Measurements from ENCODE around the gene MNT. TPM values are rescaled to one million over a fixed set of nuclear protein-coding genes. Genes with fewer than 3 reads are reported as not detected.

MNT gene
- total and polyA plus RNA-seq, 9 of the 15 experiments (the other 6 are each of a cell fraction or from before 2014, with no cell fraction given): 0.18 to 23.8 (median 5.3) TPM

DNA sequence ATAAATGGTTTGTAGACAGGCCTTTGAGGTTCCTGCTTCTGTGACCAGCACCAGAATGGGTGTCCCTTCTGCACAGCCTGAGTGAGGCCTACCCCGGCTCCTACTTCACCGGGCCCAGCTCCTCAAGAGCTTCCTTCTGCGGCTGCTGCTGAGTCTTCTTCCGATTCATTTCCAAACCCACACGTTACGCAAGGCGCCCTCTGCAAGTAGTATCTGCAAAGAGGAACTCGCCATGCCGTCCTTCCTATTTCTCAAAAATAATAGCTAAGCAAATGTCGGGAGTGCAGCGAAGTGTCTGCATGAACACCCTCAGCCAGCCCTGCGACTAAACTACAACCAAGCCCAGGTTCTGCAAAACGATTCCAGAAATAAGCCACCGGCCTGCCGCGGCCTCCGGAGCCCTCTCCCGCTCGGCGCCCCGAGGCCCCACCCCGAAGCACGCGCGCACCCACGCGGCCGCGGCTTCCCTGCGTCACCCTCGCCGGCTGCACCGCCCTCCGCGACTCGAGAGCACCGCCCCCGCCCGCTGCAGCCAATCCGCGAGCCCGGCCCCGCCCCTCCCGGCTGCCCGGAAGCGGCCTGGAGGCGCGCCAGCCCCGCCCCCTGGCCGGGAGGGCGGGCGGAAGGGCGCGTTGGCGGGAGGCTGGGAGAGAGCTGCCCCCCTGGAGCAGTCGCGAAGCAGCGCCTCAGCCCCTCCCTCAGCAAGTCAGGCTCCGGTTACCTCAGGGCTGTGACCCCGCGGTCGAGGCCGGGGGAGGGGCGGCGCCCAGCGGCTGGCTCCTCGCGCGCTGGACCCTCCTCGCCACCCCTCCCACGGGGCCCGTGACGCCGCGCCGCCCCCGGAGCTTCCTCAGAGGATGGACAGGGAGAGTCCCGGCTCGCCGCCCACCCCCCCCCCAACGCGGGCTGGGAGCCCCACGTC is 8.3 kb downstream of the MNT start (continued):
- TF ChIP-seq, protein P1, sequence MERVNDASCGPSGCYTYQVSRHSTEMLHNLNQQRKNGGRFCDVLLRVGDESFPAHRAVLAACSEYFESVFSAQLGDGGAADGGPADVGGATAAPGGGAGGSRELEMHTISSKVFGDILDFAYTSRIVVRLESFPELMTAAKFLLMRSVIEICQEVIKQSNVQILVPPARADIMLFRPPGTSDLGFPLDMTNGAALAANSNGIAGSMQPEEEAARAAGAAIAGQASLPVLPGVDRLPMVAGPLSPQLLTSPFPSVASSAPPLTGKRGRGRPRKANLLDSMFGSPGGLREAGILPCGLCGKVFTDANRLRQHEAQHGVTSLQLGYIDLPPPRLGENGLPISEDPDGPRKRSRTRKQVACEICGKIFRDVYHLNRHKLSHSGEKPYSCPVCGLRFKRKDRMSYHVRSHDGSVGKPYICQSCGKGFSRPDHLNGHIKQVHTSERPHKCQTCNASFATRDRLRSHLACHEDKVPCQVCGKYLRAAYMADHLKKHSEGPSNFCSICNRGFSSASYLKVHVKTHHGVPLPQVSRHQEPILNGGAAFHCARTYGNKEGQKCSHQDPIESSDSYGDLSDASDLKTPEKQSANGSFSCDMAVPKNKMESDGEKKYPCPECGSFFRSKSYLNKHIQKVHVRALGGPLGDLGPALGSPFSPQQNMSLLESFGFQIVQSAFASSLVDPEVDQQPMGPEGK (CRISPR knock-in tag; IDR thresholded peaks at IDR 0.05; ENCODE audit: borderline replicate concordance): no peak
- TF ChIP-seq ZNF445 (CRISPR knock-in tag; IDR thresholded peaks at IDR 0.05; ENCODE audit: low read depth) (no peak), KHSRP (IDR thresholded peaks at IDR 0.05) (no peak), ZNF589 (CRISPR knock-in tag; IDR thresholded peaks at IDR 0.05; ENCODE audit: low read depth) (no peak), ZNF707 (CRISPR knock-in tag; conservative IDR thresholded peaks at IDR 0.05) (no peak), ZNF324 (CRISPR knock-in tag; IDR thresholded peaks at IDR 0.05) (no peak), KAT2B (IDR thresholded peaks at IDR 0.05; ENCODE audit: low read depth, low read length) (no peak), MCM5 (IDR thresholded peaks at IDR 0.05; ENCODE audit: low read depth) (no peak), ATF7 (IDR thresholded peaks at IDR 0.05) (peak; percentile 37; the same call in 1 of the 2 replicates), ZBTB17 (CRISPR knock-in tag; IDR thresholded peaks at IDR 0.05) (no peak), ZFPM2 (CRISPR knock-in tag; IDR thresholded peaks at IDR 0.05) (no peak), POLR2B (IDR thresholded peaks at IDR 0.05; ENCODE audit: low read depth, partially characterized antibody) (no peak), SAFB2 (IDR thresholded peaks at IDR 0.05; ENCODE audit: borderline replicate concordance, low read depth, low read length, severe bottlenecking) (no peak), SAP30 (IDR thresholded peaks at IDR 0.05; ENCODE audit: borderline replicate concordance, insufficient read depth, low read depth, low read length, poor library complexity, severe bottlenecking) (peak; percentile 72), BRF1 (IDR thresholded peaks at IDR 0.05; ENCODE audit: borderline replicate concordance, extremely low read depth, insufficient read length) (no peak)
- TF ChIP-seq, protein P2, sequence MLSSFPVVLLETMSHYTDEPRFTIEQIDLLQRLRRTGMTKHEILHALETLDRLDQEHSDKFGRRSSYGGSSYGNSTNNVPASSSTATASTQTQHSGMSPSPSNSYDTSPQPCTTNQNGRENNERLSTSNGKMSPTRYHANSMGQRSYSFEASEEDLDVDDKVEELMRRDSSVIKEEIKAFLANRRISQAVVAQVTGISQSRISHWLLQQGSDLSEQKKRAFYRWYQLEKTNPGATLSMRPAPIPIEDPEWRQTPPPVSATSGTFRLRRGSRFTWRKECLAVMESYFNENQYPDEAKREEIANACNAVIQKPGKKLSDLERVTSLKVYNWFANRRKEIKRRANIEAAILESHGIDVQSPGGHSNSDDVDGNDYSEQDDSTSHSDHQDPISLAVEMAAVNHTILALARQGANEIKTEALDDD (IDR thresholded peaks at IDR 0.05): no peak
- TF ChIP-seq, protein P3, sequence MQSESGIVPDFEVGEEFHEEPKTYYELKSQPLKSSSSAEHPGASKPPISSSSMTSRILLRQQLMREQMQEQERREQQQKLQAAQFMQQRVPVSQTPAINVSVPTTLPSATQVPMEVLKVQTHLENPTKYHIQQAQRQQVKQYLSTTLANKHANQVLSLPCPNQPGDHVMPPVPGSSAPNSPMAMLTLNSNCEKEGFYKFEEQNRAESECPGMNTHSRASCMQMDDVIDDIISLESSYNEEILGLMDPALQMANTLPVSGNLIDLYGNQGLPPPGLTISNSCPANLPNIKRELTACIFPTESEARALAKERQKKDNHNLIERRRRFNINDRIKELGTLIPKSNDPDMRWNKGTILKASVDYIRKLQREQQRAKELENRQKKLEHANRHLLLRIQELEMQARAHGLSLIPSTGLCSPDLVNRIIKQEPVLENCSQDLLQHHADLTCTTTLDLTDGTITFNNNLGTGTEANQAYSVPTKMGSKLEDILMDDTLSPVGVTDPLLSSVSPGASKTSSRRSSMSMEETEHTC (IDR thresholded peaks at IDR 0.05): peak; percentile 37; the same call in 1 of the 2 replicates
- TF ChIP-seq, protein P4, sequence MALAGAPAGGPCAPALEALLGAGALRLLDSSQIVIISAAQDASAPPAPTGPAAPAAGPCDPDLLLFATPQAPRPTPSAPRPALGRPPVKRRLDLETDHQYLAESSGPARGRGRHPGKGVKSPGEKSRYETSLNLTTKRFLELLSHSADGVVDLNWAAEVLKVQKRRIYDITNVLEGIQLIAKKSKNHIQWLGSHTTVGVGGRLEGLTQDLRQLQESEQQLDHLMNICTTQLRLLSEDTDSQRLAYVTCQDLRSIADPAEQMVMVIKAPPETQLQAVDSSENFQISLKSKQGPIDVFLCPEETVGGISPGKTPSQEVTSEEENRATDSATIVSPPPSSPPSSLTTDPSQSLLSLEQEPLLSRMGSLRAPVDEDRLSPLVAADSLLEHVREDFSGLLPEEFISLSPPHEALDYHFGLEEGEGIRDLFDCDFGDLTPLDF (CRISPR knock-in tag; IDR thresholded peaks at IDR 0.05): no peak

All from K562 (cell line).